Measurements from ENCODE around the gene TENM4.

Gene TENM4

DNA sequence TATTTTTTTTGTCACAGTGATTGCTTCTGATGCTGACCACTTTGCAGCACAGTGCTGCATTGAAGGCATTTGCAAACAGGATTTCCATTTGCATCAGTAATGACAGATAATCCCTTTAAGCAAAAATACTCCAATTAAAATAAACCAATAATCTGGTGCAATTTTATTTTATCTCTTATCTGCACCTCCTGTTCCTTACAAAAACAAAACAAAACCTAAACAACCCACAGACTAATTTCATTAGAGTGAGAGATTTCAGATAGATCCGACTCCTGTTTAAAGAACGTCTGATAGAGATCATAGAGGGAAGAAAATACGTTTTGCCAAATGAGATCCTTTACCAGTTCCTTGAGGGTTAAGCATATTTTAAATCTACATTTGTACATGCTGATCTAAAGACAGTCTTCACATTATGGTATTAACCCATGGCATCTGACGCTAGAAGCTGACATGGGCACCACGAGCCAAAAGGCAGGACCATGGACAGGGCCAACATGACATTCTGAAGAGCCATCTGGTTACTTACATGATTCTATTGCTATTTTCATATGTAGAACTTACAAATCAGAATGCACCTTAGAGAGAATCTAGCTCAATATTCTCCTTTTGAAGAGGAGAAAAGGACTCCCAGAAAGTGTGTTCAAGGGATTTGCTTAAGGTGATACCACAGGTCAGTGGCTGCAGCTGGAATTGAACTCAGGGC, 580.0 kb downstream of the TENM4 start:
- no peak for DNase-seq (ENCODE audit: low read depth)
- TF ChIP-seq, protein P1, sequence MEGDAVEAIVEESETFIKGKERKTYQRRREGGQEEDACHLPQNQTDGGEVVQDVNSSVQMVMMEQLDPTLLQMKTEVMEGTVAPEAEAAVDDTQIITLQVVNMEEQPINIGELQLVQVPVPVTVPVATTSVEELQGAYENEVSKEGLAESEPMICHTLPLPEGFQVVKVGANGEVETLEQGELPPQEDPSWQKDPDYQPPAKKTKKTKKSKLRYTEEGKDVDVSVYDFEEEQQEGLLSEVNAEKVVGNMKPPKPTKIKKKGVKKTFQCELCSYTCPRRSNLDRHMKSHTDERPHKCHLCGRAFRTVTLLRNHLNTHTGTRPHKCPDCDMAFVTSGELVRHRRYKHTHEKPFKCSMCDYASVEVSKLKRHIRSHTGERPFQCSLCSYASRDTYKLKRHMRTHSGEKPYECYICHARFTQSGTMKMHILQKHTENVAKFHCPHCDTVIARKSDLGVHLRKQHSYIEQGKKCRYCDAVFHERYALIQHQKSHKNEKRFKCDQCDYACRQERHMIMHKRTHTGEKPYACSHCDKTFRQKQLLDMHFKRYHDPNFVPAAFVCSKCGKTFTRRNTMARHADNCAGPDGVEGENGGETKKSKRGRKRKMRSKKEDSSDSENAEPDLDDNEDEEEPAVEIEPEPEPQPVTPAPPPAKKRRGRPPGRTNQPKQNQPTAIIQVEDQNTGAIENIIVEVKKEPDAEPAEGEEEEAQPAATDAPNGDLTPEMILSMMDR (IDR thresholded peaks at IDR 0.05; ENCODE audit: low read depth, low read length, missing control alignments), result no peak
- H3K4me3 ChIP-seq (ENCODE audit: low read depth, low read length), result no peak overlapping the region

DNA sequence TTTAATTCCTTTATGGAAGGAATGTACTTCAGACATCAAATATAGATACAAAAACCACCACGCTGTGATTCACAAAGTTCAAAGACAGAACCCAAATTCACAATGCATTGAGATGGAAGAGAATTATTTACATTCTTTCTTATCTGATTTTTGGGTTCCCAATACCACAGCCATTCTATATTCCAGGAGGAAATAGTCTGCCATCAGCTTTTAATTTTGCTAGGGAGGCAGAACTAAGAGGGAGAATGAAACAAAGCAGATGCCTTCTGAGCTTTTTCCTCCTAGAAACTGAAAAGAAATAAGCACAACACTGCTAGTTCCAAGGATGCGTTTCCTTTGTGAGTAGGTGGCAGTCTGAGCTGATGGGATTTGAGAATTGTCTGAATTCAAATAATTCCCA, 583.1 kb downstream of the TENM4 start:
- DNase-seq (ENCODE audit: low read depth), result no peak
- TF ChIP-seq, protein P1 (IDR thresholded peaks at IDR 0.05; ENCODE audit: low read depth, low read length, missing control alignments), result no peak
- H3K4me3 ChIP-seq (ENCODE audit: low read depth, low read length), result no peak overlapping the region

DNA sequence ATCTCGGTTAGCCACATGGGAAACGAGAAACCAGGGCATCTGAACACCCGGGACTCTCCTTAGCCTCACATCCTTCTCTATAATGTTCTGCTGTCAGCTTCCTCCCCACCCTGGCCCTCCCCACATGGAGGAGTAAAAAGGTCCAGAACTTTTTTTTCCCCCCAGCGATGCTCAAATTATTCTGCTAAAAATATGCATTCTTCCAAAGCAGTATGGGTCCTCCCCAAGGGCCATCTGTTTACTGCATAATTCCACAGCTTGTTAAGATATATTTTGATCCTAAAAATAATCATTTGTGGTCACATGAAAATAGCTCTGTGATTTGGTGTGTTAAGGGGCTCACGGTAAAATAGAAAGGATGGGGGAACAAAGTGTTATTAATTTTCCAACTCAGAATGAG, 584.6 kb downstream of the TENM4 start:
- no peak for DNase-seq (ENCODE audit: low read depth)
- H3K4me3 ChIP-seq (ENCODE audit: low read depth, low read length), result no peak overlapping the region
- TF ChIP-seq, protein P1 (IDR thresholded peaks at IDR 0.05; ENCODE audit: low read depth, low read length, missing control alignments), result no peak

DNA sequence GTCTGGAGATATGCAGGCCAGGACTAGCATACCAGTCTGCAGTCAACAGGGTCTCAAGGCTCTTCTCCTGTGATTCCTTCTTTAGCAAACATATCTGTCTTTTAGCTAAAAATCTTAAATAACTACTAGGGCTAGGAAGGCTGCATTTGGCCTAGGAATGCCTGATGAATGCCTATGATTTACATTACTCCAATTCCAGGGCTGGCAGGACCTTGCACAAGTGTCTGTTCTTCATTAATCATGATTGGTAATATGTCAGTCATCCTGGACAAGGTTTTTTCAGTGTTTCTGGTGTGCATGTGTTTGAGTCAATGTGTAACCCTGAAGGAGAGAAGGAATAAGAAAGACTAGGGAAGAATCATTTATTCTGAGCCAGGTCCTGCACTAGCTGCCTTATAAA, 585.7 kb downstream of the TENM4 start:
- TF ChIP-seq, protein P1 (IDR thresholded peaks at IDR 0.05; ENCODE audit: low read depth, low read length, missing control alignments), result no peak
- DNase-seq (ENCODE audit: low read depth), result no peak
- no peak overlapping the region for H3K4me3 ChIP-seq (ENCODE audit: low read depth, low read length)

DNA sequence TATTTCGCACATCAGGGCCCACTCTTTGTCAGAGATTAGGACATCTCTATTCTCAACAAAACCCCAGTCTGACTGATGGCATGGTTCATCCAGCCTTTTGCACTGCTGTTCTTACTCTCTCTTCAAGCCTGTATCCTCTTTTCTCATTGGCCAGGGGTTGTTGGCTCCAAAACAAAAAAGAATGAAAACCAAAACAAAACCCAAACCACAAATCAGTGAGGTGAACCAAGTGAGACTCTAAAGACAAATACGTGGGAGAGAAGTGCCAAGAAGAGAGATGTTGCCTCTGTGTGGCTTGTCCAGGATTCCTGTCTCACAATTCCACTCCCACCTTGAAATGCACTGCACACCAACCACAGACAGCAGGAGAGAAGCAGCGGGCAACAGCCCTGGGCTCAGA, 587.3 kb downstream of the TENM4 start:
- TF ChIP-seq, protein P1 (IDR thresholded peaks at IDR 0.05; ENCODE audit: low read depth, low read length, missing control alignments), result no peak
- DNase-seq (ENCODE audit: low read depth), result no peak
- H3K4me3 ChIP-seq (ENCODE audit: low read depth, low read length), result no peak overlapping the region

DNA sequence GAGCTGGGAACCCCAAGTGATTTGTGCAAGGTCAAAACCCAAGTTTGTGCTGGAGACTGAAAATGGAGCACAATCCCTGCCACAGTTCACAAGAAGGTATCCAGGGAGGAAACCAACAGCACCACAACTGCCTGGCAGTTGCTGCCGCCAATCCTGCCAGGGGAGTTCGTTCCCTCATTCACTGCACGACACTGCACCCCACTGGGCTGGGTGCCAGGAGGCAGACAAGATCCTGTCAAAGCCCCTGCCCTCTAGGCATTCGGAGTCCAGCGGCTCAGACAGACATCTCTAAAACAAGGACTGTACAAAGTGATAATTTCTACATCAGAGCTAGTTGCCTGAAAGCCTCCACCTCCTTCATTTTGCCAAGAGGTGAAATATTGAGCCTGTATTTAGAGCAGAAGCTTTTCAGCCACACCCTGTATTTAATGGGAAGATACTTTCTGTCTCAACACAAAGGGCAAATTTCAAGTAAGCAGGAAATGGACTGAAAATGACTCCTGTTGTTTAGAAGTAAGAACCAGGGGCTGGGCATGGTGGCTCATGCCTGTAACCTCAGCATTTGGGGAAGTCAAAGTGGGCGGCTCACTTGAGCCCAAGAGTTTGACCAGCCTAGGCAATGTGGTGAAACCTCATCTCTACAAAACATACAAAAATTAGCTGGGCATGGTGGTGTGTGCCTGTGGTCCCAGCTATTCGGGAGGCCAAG, 588.8 kb downstream of the TENM4 start:
- TF ChIP-seq, protein P1 (IDR thresholded peaks at IDR 0.05; ENCODE audit: low read depth, low read length, missing control alignments), result no peak
- no peak overlapping the region for H3K4me3 ChIP-seq (ENCODE audit: low read depth, low read length)
- no peak for DNase-seq (ENCODE audit: low read depth)
